ENCODE data around the gene GABRG3.

GRCh38 chr15:27176785-27177406, 205.9 kb downstream of the GABRG3 start:
- no peak for TF ChIP-seq CTCF (IDR thresholded peaks at IDR 0.05)
- TF ChIP-seq POLR2AphosphoS5 (IDR thresholded peaks at IDR 0.05; ENCODE audit: insufficient read depth in 1 of 2, low read depth in 1 of 2) = no peak
- no peak for TF ChIP-seq POLR2A (IDR thresholded peaks at IDR 0.05)

Measured in vagina (tissue), 2 donors.